Measurements from ENCODE around the gene BGN. TPM values are rescaled to one million over a fixed set of nuclear protein-coding genes. Genes with fewer than 3 reads are reported as not detected.

BGN gene
- total RNA-seq, 1 donor from 2014 or later, result 1.1 TPM

DNA sequence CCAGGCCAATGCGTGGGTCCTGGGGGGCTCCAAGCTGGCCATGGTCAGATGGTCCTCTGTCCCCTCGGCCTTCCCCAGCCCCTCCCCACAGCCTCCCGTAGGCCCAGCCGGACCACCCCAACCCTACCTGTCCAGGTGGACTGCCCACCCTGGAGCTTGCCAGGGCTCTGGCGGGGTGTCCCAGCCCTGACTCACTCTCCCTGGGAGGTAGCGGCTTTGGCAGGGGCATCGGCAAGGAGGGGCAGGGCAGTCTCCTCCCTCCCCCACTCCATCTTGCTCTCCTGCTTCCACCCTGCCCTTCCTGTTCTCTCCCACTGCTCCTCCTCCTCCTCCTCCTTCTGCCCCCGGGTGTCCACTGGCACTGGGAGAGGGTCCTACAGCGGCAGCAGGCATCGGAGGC, 7.4 kb downstream of the BGN start:
- DNase-seq (ENCODE audit: low read depth), result no peak

DNA sequence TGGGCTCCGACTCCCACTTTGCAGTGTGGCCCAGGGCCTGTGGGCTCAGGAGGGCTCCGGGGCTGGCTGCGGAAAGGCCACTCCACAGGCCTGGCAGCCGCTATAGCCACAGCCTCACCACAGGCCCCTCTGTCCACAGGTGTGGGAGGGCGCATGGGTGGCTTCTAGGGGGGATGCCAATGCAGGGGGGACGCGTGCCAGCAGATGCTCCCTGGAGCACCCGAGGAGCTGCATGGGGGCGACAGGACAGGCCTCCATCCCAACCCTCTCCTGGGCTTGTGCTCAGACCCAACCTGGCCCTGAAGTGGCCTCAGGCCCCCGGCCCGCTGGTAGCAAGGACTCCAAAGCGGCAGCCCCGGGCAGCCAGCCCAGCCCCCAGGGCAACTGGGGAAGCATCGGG, 8.0 kb downstream of the BGN start:
- no peak for DNase-seq (ENCODE audit: low read depth)

DNA sequence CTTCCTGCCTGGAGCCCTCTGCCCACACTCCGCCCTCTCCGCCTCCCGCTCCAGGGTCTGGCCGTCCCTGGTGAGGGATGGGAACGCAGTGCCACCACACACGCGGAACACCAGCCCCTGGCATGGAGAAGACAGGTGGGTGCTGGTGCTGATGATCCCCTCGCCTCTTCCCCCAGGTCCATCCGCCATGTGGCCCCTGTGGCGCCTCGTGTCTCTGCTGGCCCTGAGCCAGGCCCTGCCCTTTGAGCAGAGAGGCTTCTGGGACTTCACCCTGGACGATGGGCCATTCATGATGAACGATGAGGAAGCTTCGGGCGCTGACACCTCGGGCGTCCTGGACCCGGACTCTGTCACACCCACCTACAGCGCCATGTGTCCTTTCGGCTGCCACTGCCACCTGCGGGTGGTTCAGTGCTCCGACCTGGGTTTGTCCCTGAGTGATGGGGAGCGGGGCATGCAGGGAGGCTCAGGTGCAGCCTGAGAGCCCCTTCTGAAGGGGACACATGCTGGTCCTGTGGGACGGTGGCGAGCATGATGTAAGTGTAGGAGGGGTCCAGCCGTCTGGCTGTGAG, 9.8 kb downstream of the BGN start:
- DNase-seq (ENCODE audit: low read depth), result no peak

DNA sequence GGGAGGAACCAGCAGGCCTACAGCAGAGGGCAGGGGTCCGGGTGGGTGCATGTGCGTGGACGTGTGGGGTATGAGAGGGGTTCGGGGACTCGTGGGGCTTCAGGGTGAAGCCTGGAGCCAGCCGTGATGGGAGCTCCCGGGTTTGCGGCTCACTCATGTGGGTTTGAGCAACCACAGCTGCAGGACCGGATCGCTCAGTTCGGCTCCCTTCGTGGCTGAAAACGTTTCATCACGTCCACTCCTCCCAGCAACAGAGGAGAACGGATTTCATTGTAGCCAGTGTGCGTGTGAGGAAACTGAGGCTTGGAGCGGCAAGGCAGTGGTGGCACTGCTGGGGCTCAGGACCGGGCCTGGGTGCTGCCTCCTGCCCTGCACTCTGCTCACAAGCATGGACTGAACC, 10.6 kb downstream of the BGN start:
- no peak for DNase-seq (ENCODE audit: low read depth)

DNA sequence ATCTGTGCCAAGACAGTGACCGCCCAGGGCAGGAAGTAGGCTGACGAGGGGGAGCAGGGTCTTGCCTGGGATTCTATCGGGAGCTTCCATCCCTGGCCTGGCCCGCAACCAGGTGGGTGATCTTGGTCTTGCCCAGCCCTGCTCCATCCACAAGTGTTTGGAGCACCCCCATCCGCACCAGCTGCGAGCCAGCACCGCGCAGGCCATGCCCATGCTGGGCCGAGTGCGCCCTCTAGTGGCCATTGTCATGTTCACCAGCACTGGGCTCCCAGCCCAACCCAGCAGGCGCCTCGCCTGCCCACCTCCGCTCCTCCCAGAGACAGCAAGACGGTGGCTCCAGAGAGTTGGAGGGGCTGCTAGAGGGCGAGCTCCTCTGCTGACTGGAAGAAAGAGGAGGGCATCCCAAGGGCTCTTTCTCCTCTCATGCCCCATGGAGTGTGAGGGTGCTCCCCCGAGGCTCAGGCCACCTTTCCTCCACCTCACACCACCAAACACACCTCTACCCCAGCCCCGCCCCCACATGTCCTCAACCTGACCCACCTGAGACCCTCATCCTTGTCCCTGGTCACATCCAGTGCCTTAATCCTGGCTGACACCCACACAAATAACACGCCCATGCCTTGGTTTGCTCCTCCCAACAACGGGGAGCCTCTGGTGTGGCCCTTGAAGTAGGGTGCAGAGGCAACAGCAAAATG, 12.9 kb downstream of the BGN start:
- peak; percentile 72 for DNase-seq (ENCODE audit: low read depth)

DNA sequence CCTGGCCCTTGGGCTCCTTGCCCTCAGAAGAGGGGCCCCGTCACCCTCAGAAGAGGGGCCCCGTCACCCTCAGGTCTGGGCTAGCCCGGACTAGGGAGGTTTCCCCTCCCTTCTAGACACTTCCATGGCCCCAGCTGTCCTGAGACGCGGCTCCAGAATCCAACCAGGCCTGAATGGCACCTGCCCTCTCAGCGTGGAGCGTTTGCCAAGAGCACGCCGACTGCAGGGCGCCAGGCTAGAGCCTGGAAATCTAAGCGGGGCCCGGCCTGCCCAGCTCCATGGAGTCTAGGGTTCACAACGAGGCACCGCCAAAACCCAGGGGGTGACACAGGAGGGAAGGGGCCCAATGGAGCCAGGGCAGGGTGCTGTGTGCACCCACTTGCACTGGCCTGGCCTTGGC, 14.8 kb downstream of the BGN start:
- DNase-seq (ENCODE audit: low read depth), result no peak

DNA sequence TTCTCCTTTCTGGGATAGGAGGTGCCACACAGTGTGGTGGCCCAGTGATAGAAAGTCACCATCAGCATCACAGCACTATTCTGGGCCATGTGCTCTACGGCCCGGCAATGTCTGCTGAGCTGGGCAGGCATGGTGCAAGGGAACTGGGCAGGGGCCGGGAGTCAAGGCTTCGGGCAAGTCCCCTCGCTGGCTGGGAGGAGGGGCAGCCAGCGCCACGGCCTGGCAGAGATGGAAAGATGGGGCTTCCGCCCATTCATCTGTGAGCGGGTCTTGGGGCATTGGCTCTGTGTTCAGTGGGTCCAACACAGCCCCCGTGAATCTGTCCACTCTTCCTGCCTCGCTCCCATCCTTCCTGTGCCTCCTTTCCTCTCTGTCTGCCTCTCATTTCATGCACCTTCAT, 15.6 kb downstream of the BGN start:
- no peak for DNase-seq (ENCODE audit: low read depth)

DNA sequence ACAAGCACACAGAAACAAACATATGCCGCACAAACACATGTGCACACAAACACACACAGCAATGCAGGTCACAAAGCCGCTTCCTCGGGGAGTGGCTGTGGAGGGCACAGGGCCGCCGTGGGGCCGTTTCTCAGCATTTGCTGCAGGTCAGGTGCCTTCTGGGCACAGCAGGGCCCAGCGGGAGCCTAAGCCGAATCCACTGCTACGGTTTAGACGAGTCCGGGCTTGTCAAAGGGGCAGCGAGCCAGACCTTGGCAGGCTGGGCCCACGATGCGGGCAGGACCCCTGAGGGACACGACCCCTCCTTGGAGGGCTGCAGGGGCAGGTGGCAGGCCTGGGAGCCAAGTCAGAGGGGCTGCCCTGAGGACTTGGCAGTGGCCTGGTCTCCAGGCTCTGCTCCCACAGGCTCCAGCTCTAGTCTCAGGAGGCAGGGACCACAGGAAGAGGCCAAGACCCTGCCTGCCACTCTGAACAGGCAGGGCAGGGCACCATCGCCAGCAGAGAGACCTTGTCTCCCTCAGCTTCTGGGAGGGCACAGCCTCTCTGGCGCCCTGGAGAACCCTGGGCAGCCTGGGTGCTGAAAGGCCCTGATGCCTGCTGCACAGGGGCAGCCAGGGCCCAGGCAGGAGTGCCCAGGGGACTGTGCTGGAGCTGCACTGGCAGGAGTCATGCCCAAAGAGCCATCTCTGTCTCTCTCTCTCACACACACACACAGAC, 17.2 kb downstream of the BGN start:
- no peak for DNase-seq (ENCODE audit: low read depth)

DNA sequence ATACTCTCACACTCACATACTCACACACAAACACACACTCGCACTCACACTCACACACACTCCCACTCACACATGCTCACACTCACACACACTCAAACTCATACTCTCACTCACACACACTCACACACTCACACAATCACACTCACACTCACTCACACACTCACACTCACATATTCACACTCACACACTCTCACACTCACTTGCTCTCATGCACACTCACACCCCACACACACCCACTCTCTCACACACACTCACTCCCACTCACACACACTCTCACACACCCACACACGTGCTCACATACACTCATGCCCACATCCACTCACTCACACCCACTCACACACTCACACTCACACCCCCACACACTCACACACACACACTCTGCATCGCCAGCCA, 17.7 kb downstream of the BGN start:
- DNase-seq (ENCODE audit: low read depth), result no peak

DNA sequence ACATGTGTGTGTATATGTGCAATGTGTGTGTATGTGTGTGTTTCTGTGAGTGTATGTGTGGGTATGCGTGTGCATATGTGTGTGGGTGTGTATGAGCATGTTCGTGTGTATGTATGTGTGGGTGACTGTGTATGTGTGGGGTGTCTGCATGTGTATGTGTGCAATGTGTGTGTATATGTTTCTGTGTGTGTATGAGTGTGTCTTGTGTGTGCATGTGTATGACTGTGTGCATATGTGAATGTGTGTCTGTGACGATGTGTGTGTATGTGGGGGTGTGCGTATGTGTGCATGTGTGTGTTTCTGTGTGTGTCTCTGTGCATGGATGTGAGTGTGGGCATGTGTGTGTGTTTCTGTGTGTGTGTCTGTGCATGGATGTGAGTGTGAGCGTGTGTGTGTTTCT, 18.5 kb downstream of the BGN start:
- no peak for DNase-seq (ENCODE audit: low read depth)

DNA sequence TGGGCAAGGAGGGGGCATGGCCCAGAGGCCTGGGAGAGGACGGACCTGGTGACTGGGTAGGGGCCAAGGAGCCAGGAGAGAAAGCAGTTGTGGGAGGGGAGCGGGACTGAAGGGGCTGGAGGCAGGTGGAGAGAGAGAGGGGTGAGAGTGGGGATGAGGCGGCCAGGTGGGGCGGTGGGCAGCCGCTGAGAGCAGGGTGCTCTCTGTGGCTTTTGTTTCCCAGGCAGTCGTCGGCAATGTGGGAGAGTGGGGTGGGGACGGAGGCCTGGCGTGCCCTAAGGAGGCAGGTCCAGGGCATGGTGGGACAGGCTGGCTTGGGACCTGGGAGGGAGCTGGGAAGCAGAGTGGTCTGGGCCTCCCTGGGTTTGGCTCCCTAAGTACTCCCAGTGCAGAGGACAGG, 19.5 kb downstream of the BGN start:
- no peak for DNase-seq (ENCODE audit: low read depth)

DNA sequence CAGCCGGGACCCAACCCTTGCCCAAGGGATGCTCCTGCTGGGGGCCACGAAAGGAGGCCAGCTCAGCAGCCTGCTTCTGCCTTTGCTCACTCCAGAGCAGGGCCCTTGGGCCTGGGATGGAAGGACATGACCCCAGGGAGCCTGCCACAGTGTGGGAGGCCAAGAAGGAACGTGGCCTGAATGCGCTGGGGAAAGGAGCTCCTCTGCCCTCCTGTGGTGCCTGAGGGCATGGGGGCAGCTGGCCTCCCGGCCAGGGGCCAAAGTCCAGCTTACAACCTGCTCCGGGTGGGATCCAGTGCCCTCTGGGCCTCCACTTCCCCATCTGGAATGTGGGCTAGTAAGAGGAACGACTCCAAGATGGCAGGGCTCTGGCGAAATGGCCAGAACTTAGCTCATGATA, 20.7 kb downstream of the BGN start:
- no peak for DNase-seq (ENCODE audit: low read depth)

DNA sequence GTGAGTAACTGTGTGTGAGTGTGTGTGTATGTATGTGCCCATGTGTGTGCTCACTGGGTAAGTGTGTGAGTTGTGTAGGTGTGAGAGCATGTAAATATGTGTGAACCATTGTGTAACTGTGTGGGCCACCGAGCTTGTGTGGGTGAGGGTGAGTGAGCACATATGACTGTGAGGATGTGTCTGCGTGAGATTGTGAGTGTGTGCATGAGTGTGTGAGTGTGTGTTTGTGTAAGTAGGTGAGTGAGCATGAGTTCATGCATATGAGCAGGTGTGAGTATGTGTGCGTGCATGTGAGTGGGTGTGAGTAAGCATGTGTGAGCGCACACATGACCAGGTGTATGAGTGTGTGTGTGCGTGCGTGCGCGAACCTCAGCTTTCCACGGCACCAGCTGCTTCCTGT, 21.3 kb downstream of the BGN start:
- no peak for DNase-seq (ENCODE audit: low read depth)

DNA sequence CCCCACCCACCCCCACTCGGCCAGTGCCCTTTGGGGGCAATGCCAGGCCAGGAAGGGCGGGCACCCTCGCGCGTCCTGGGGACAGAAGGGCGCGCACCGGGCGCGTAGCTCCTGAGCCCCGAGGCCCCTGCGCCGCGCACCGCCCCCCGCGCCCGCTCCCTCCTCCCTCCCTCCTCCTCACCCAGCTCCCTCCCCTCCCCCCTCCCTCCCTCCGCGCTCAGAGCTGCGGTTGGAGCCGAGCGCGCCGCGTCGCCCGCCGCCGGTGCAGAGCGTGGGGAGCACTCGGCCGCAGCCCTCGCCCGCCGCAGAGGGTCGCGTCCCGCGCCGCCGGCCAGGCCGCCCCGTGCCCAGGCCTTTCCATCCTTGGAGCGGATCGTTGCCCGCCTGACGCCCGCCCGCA, 22.6 kb downstream of the BGN start, which contains the start of gene ATP2B3:
ATP2B3 (plus strand) TSS at position 220 of the 400 bp plus-strand sequence. CDS start 18,606 bp downstream, outside the sequence.
- DNase-seq (ENCODE audit: low read depth), result no peak

DNA sequence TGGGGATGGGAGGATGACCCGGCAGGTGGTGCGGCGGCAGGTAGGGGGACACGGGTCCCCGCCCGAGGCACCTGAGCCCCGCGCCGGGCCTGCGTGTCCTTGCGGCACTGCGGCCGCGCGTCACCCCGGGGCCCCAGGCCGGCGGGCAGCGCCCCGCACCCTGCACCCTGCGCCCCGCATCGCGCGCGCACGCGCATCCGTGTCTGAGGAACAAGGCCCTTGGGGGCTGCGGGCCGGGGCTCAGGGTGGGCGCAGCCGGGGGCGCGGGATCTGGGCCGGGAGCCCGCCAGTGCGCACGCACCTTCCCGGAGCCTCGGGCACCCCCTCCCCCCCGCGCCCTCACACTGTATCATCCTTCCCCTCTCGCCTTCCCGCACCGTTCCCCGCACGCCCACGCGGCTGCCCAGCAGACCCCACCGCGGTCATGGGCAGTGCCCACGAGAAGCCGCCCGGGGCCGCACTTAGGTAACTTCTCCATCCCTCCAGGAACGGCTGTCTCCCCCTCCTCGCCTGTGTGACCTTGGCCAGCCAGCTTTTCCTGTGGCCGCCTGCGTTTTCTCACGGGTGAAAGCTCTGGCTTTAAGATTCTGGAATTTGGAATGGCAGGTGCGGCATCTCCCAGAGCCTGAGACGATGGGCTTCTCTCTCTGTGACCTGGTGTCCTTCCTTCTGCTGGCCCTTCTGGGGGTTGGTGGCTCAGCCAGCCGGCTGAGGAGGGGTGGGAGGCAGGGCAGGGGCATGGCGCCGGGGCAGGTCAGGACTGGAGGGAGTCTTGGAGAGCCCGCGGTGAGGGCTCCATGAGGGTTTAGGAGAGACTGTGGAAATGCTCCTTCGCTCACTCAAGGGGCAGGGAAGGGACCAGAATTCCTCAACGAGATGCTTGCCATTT, 23.4 kb downstream of the BGN start:
- no peak for DNase-seq (ENCODE audit: low read depth)

DNA sequence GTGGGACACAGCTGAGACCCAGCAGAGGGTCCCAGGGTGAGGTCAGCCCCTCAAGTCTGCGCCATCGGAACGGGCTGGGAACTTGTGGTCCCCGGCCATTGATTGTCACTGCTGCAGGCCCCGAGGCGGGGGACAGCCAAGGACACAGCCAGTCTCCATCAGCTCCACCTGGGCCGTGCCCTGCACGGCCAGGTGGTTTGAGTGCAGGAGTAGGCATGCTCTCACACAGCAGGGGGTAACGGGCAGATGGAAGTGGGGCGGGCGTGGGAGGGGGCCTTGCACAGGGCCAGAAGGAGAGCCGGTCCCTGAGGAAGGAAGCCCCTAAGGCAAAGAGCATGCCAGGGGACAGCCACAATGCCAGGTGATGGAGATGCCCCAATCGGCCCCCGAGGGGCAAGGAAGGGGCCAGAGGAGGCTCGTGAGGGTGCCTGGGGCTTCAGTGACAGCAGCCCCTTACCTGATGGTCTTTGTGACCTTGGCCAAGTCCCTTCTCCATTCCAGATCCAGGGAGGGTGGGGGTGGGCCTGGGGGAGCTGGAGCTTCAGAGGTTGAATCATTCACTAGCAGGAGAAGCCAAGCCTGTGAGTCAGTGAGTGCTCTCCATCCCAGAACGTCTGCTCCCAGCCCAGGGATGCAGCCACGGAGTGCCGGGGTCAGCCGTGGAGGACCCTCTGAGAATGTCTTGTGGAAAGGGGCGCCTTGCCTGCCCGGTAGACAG, 24.9 kb downstream of the BGN start:
- DNase-seq (ENCODE audit: low read depth), result no peak

DNA sequence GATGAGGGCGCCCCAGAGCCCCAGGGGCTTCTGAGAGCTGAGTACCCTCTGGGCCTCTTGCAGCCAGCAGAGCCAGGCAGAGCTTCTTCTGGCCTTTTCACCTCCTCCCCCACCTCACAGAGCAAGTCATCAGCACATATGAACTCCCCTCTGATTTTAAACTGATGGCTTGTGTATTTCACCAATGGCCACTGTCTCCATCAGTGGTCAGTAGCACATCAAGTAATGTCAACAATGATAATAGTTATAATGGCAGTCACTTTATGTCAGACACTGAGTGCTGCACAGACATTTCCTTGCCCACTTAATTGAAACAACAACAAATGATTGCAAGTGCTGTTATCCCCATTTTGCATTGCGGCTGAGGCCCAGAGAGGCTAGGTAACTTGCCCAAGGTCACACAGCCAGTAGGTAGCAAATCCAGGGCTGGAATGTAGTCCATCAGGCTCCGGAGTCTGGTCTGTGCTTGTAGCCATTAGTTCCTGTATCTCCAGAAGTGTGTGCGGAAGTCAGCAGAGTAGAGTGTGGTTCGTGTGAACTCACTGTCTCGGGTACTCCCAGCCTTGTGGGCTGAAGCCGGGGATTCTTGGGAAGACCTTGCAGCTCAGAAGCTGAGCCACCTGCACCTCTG, 25.6 kb downstream of the BGN start:
- DNase-seq (ENCODE audit: low read depth), result no peak

DNA sequence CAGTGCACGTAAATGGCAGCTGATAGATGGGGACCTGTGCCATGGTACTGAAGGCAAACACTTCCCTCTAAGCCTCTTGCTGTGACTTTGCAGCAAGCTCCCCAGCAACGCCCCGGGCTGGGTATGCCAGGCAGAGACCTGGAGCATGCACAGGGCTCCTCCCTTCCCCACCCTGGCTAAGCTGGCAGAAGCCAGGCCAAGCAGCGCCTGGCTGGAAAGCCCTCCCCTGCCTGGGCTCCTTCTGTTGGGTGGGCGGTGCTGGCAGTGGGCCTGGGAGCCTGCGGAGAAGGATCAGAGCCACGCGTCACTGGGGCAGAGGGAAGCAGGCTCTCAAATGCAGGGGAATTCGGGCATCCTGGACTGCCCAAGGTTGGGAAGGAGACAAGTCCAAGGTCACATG, 26.3 kb downstream of the BGN start:
- DNase-seq (ENCODE audit: low read depth), result no peak

DNA sequence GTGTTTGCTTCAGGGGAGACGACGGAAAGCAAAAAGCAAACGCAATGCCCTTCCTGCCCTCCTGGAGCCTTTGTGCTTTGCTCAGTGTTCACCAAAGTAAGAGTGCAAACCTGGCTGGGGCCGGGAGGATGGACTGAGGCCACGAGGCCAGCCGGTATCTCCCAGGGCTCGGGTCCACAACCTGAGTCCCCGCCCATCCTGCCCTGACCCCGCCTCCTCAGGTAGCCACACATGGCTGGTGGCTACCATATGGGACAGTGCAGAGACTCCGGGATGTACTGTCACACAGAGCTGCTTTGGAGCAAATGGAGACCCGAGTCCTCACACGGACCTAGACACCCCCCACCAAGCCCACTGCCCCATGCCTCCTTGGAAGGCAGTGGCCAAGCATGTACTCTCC, 27.5 kb downstream of the BGN start:
- no peak for DNase-seq (ENCODE audit: low read depth)

DNA sequence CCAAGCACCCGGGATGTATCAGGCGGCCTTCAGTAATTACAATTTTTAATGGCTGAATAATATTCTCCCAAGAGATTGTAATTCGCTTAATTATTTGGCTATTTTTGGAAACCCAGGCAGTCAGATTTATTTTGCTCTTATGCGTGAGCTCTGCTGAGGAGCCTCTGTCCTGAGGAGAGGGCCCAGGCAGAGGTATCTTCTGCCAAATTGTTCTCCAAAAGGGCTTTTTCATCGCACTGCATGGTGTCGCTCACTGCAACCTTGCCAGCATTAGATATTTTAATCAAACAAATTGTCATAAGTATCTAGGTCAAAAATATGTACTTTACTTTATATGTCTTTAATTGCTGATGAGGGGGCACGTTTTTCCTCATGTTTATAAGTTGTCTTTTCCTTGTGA, 28.5 kb downstream of the BGN start:
- no peak for DNase-seq (ENCODE audit: low read depth)

DNA sequence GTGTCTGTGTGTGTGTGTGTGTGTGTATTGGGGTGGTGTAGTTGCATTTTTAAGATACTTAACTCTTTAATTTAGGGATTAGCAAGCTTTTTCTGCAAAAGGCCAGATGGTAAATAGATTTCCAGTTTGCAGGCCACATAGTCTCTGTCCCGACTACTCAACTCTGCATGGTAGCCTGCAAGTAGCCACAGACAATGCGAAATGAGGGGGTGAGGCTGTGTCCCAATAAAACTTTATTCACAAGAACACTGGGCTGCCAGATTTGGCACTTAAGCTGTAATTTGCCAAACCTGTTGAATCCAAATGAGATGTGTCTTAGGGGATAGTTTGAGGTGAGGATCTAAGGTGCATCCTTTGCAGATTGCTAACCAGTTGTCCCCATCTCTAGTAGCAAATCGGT, 29.5 kb downstream of the BGN start:
- DNase-seq (ENCODE audit: low read depth), result no peak

Data from myocyte (in vitro differentiated cells).